ENCODE results near the gene BCL2.

DNA sequence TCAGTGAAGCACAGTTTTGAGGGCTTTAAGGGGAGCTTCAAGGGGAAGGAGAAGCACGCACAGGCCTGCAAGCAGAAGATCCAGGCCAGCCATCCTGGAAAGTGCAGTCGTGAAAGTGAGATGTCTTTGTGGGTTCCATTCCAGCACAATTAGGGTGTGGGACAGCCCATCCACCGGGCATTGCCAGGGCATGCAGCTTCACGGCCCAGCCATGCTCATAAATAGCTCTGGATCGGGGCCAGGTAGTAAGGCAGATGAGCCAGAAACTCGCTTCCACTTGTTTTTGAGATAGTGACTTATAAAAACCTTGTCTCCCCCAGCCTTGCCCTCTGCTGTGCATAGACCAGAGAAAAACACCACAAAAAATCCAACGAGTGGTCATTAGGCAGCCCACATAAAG, 26.5 kb upstream of the BCL2 start:
- TF ChIP-seq SP1 (IDR thresholded peaks at IDR 0.05; ENCODE audit: low read depth): no peak
- TF ChIP-seq, protein P1, sequence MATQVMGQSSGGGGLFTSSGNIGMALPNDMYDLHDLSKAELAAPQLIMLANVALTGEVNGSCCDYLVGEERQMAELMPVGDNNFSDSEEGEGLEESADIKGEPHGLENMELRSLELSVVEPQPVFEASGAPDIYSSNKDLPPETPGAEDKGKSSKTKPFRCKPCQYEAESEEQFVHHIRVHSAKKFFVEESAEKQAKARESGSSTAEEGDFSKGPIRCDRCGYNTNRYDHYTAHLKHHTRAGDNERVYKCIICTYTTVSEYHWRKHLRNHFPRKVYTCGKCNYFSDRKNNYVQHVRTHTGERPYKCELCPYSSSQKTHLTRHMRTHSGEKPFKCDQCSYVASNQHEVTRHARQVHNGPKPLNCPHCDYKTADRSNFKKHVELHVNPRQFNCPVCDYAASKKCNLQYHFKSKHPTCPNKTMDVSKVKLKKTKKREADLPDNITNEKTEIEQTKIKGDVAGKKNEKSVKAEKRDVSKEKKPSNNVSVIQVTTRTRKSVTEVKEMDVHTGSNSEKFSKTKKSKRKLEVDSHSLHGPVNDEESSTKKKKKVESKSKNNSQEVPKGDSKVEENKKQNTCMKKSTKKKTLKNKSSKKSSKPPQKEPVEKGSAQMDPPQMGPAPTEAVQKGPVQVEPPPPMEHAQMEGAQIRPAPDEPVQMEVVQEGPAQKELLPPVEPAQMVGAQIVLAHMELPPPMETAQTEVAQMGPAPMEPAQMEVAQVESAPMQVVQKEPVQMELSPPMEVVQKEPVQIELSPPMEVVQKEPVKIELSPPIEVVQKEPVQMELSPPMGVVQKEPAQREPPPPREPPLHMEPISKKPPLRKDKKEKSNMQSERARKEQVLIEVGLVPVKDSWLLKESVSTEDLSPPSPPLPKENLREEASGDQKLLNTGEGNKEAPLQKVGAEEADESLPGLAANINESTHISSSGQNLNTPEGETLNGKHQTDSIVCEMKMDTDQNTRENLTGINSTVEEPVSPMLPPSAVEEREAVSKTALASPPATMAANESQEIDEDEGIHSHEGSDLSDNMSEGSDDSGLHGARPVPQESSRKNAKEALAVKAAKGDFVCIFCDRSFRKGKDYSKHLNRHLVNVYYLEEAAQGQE (IDR thresholded peaks at IDR 0.05; ENCODE audit: low read depth): no peak
- TF ChIP-seq, protein P2, sequence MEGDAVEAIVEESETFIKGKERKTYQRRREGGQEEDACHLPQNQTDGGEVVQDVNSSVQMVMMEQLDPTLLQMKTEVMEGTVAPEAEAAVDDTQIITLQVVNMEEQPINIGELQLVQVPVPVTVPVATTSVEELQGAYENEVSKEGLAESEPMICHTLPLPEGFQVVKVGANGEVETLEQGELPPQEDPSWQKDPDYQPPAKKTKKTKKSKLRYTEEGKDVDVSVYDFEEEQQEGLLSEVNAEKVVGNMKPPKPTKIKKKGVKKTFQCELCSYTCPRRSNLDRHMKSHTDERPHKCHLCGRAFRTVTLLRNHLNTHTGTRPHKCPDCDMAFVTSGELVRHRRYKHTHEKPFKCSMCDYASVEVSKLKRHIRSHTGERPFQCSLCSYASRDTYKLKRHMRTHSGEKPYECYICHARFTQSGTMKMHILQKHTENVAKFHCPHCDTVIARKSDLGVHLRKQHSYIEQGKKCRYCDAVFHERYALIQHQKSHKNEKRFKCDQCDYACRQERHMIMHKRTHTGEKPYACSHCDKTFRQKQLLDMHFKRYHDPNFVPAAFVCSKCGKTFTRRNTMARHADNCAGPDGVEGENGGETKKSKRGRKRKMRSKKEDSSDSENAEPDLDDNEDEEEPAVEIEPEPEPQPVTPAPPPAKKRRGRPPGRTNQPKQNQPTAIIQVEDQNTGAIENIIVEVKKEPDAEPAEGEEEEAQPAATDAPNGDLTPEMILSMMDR (IDR thresholded peaks at IDR 0.05 in 2 of 3, conservative IDR thresholded peaks at IDR 0.05 in 1 of 3; ENCODE audit: borderline replicate concordance in 1 of 3, insufficient read depth in 1 of 3, low read depth in 2 of 3, low read length in 2 of 3): no peak
